EL (cell line): ENCODE measurements around the gene ZNF862.
A peak's percentile ranks its signal among the peaks of the same experiment; 100 is the strongest.
"Not testable (repeated sequence)": the region's sequence is repeated elsewhere in the genome, so short reads cannot be mapped to it uniquely, and the experiment has no call there.

Experiments
- DNase-seq: peaks from one replicate; pipeline ENCODE4 v3.0.0-alpha.2; 2016

ZNF862 gene

DNA sequence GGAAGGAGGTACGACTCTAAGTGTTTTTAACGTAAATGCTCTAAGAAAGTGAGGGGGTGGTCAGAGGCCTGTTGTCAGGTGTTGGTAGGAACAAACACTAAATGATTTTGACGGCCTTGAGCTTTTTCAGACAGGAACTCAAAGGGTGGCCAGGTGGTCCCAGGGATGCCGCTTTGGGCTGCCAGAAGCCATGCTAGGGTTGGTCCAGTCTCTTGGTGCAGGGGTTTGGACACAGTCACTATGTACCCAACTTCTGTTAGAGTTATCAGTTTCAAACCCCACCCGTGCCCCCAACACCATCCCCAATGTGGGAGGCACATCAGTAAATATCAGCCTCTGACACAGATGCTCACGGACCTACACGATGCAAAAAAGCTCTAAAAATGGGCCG, 44.9 kb downstream of the ZNF862 start:
- no peak for DNase-seq

- peak; percentile 44 for DNase-seq
Measured at GRCh38 chr7:149883452-149883861, 45.3 kb downstream of the ZNF862 start.

DNA sequence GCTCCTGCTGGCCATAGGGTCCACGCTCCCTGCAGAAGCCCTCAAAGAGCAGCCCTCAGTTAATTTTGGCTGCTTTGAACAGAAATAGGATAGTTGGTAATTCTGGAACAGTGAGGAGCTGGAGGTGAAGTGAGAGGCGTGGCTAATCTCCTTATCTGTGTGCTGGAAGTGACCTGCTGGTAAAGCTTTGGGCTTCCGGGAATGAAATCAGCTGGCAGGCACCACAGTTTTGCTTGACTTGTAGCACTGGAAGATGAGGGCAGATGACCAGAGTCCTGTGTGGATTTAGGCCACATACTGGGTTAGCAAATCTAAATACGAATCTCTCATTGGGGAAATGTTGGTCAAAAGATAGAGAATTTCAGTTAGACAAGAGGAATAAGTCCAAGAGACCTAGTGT, 45.8 kb downstream of the ZNF862 start:
- no peak for DNase-seq

- DNase-seq, result no peak
Measured at GRCh38 chr7:149884541-149884940, 46.4 kb downstream of the ZNF862 start.

DNA sequence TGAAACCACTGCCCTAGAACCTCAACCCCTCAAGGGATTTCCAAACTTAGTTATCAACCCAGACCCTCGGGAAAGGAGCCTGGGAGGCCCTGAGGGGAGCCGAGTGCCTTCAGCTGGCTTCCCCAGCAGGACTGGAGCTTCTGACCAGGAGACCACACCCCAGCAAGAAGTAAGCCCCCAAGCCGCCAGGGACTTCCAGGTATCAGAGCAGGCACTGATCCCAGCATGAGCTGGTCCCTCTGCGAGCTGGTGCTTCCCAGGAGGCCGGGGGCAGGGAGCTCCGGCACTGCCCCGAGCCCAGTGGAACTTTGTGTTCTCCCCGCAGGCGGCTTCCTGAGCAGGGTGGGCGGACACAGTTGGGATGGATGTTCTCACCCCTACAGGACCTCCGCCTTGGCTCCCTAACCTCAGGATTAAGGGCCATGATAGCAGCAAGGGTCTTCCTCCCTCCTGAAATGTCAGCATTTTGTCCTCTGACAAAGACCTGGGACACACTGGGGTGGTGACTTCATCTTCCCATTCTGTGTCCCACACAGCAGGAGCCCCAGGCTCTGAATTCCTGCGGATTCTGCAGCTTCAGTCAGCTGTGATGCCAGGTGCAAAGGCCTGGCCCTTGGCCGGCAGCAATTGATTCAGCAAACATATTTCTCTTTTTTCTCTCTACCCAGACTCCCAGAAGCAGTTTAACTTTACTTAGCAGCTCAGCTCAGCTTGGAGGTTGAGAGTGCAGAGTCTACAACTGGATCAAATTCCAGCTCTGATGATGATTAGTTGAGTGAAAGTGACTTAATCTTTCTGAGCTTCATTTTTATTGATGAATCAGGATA, 47.2 kb downstream of the ZNF862 start:
- DNase-seq, result no peak

- no peak for DNase-seq
Measured at GRCh38 chr7:149886018-149886415, 47.8 kb downstream of the ZNF862 start.

GRCh38 chr7:149887311-149887710, 49.1 kb downstream of the ZNF862 start:
- no peak for DNase-seq

DNA sequence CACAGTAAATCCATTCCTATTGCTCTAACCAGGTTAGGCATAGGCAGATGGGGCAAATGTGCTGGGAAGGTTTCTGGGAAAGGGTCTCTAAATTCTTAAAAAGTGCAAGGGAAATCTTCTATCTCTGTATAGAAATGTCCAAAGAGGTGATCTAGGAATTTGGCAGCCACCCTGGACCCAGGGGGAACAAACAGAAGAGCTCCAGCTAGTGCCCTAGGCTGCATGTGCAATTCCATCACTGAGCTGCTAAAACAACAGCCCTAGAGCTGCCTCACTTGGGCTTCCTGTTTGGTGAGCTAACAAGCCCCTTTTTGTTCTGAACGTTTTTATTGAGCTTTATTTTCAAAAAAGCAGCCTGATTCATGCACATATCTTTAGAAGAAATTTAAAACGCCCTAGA, 52.5 kb downstream of the ZNF862 start:
- DNase-seq, result not testable (repeated sequence)

DNA sequence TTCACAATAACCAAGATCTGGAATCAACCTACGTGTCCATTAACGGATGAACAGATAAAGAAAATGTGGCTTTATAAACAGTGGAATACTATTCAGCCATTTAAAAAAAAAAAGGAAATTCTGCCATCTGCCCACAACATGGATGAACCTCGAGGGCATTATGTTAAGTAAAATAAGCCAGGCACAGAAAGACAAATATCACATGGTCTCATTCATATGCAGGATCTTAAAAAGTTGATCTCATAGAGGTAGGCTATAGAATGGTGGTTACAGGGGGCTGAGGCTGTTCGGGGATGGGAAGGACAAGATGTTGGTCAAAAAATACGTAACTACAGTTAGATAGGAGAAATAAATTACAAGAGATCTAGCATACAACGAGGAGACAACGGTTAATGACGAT, 56.8 kb downstream of the ZNF862 start:
- not testable (repeated sequence) for DNase-seq

- DNase-seq, result not testable (repeated sequence)
Measured at GRCh38 chr7:149907776-149908376, 69.7 kb downstream of the ZNF862 start.

GRCh38 chr7:149910219-149910618, 72.0 kb downstream of the ZNF862 start:
- DNase-seq, result not testable (repeated sequence)

- peak; percentile 52 for DNase-seq
Measured at GRCh38 chr7:149912126-149912525, 74.0 kb downstream of the ZNF862 start.
